K562 (cell line): Measurements from ENCODE around the gene SLC25A34. TPM values are rescaled to one million over a fixed set of nuclear protein-coding genes. Genes with fewer than 3 reads are reported as not detected.

ENCODE experiments used
- ATAC-seq: fragments of 200-7000 bp; cut with Tn5 transposase; 3 replicates; pipeline ENCODE4 v1.9.1; 2020; ENCODE audit warnings: moderate library complexity
- BruUV-seq: library from RNA; stranded (reverse); fragments of 400-500 nt; replicated peaks from 2 replicates; lab custom pipeline; 2021; lab: Mats Ljungman, UMichigan
- CTCF ChIA-PET: fragments of 300-600 bp; formaldehyde crosslinking; extraction: SDS; loops from one replicate; lab custom pipeline; 2021; ENCODE audit warnings: low intra/inter-chr PET ratio; lab: Yijun Ruan, JAX
- POLR2A ChIA-PET: fragments of 300-600, 350-650 bp; sonication (Branson Sonifier 250); formaldehyde crosslinking; extraction: SDS; loops from one replicate; lab custom pipeline; 2021; ENCODE audit warnings: antibody characterized with exemption, inconsistent platforms; lab: Yijun Ruan, JAX
- DNase-seq, 4 experiments: peaks; one replicate each; pipeline versions ENCODE4 v3.0.0 to v3.0.0-alpha.2; 2011 to 2018; ENCODE audit warnings: low spot score in 3 of 4, mixed read lengths in 3 of 4; ENCODE audit errors: extremely low read depth in 1 of 4
- FAIRE-seq: peaks from 2 replicates; lab custom pipeline; 2011; peaks lifted over from hg19 to GRCh38; lab: Jason Lieb, UNC
- H2AFZ ChIP-seq: 2 replicates; pipeline ENCODE4 v1.6.0; 2011; ENCODE audit warnings: low read depth, low read length, control low read depth, inconsistent platforms
- H3K27ac ChIP-seq: fragments of 200-600 bp; 3 replicates; pipeline ENCODE4 v1.8.0; 2011; ENCODE audit warnings: low read depth, mild to moderate bottlenecking, control low read depth, inconsistent platforms, low read length, moderate library complexity, mixed read lengths; ENCODE audit errors: extremely low read depth
- H3K27me3 ChIP-seq, 2 experiments: fragments of 300-600 bp in 1 of 2; 2 replicates in 1 of 2; 3 replicates in 1 of 2; pipeline versions ENCODE4 v1.6.0 to v1.8.0; 2011; ENCODE audit warnings: inconsistent platforms in 2 of 2, low read length in 2 of 2, mild to moderate bottlenecking in 1 of 2, mixed read lengths in 1 of 2, moderate library complexity in 1 of 2; ENCODE audit not compliant: control insufficient read depth in 2 of 2, insufficient read depth in 2 of 2
- H3K36me3 ChIP-seq: fragments of 300-600 bp; 3 replicates; pipeline ENCODE4 v1.8.0; 2011; ENCODE audit warnings: mild to moderate bottlenecking, low read length, inconsistent platforms; ENCODE audit not compliant: control insufficient read depth, insufficient read depth
- H3K4me1 ChIP-seq, 2 experiments: fragments of 200-600 bp in 1 of 2; replicated peaks in 1 of 2; 2 replicates in 1 of 2; 3 replicates in 1 of 2; pipeline versions ENCODE4 v1.5.1 to v1.8.0; 2011; ENCODE audit warnings: inconsistent platforms in 2 of 2, low read length in 2 of 2, mild to moderate bottlenecking in 1 of 2, mixed read lengths in 1 of 2, moderate library complexity in 1 of 2; ENCODE audit not compliant: control insufficient read depth in 2 of 2, insufficient read depth in 2 of 2
- H3K4me2 ChIP-seq: 2 replicates; pipeline ENCODE4 v1.6.1; 2011; ENCODE audit warnings: low read length, control low read depth, inconsistent platforms, mixed read lengths; ENCODE audit not compliant: insufficient read depth
- H3K4me3 ChIP-seq: fragments of 200-600 bp; sonication (generic), shearing (Covaris generic); 2 replicates; pipeline ENCODE4 v1.5.1; 2016; ENCODE audit warnings: control low read depth, inconsistent platforms
- H3K79me2 ChIP-seq: fragments of 200-600 bp; 3 replicates; pipeline ENCODE4 v1.8.0; 2011; ENCODE audit warnings: low read length, inconsistent platforms; ENCODE audit not compliant: control insufficient read depth, insufficient read depth
- H3K9ac ChIP-seq, 2 experiments: 2 replicates each; pipeline versions ENCODE4 v1.6.0 to v1.6.1; 2011; ENCODE audit warnings: low read depth in 2 of 2, low read length in 2 of 2, control low read depth in 1 of 2, inconsistent platforms in 1 of 2, mild to moderate bottlenecking in 1 of 2, mixed read lengths in 1 of 2; ENCODE audit not compliant: insufficient read depth in 1 of 2
- H3K9me1 ChIP-seq: one replicate; pipeline ENCODE4 v1.6.0; 2011; ENCODE audit warnings: inconsistent platforms, mild to moderate bottlenecking, low read length, moderate library complexity; ENCODE audit not compliant: control insufficient read depth, insufficient read depth
- H3K9me3 ChIP-seq: replicated peaks from 2 replicates; pipeline ENCODE4 v1.5.1; 2011; ENCODE audit warnings: low read depth, low read length, inconsistent platforms; ENCODE audit not compliant: control insufficient read depth, insufficient read depth
- H4K20me1 ChIP-seq: replicated peaks from 2 replicates; pipeline ENCODE4 v1.6.1; 2011; ENCODE audit warnings: low read length, inconsistent platforms, mixed read lengths; ENCODE audit not compliant: control insufficient read depth, insufficient read depth
- HMBOX1 ChIP-seq: sonication (generic); IDR thresholded peaks from 2 replicates; pipeline ENCODE4 v1.6.1; 2016
- ZNF431 ChIP-seq: sonication (generic); formaldehyde crosslinking; IDR thresholded peaks from 2 replicates; pipeline ENCODE4 v1.8.0; 2022; ENCODE audit warnings: mild to moderate bottlenecking, missing genetic modification reagents
- WGBS: fragments of 100-300 bp; shearing (Covaris generic); methylation state at CpG from one replicate; pipeline ENCODE4 v1.1.6; 2016; ENCODE audit warnings: low coverage, mixed read lengths; ENCODE audit not compliant: insufficient coverage; ENCODE audit errors: missing lambda C conversion rate; 5-methylcytosine and 5-hydroxymethylcytosine counted together
- in situ Hi-C: fragments of 300-500 bp; cut with MboI; formaldehyde crosslinking; loops from 4 replicates; pipeline ENCODE4 v1.15.0; 2018; ENCODE audit warnings: inconsistent platforms, mixed read lengths
- intact Hi-C: fragments of 100-400 bp; cut with micrococcal nuclease; formaldehyde crosslinking; loops from 2 replicates; pipeline ENCODE4 v1.14.2; 2022
- polyA plus RNA-seq, 8 experiments: library from polyadenylated mRNA; depleted of rRNA in 4 of 8; stranded (reverse) in 5 of 8; unstranded in 3 of 8; fragments of >200 nt; fragmentation: Nextera tagmentation in 2 of 8; fragmentation: Illumina TruSeq in 1 of 8; extraction: Ambion mirVana in 2 of 8; extraction: Trizol in 1 of 8; gene quantifications; 2 replicates each; pipeline versions ENCODE4 v1.2.1 to v1.2.3, GENCODE V29; 2011 to 2014; ENCODE audit warnings: inconsistent platforms in 1 of 8, missing spikeins in 1 of 8
- total RNA-seq, 7 experiments: library from RNA; depleted of rRNA in 6 of 7; stranded (reverse); fragments of >200 nt in 6 of 7; fragmentation: Illumina TruSeq in 2 of 7; extraction: Trizol in 2 of 7; gene quantifications; 2 replicates each; pipeline versions ENCODE4 v1.2.1 to v1.2.3, GENCODE V29; 2011 to 2021; ENCODE audit warnings: low replicate concordance in 1 of 7
- TF ChIP-seq, protein P1 (sequence below), 2 experiments: fragments of 450-650 bp; formaldehyde crosslinking in 1 of 2; IDR thresholded peaks; 2 replicates each; pipeline versions ENCODE4 v1.4.0 to v1.6.1; 2014 to 2020; ENCODE audit warnings: mild to moderate bottlenecking in 2 of 2, borderline replicate concordance in 1 of 2, low read depth in 1 of 2

Gene SLC25A34
- total and polyA plus RNA-seq, 9 of the 15 experiments (the other 6 are each of a cell fraction or from before 2014, with no cell fraction given) = 0.01 to 0.57 (median 0.16) TPM

- ATAC-seq = no peak
- no TSS peak for BruUV-seq
These were observed 29.3 kb upstream of the SLC25A34 start for GRCh38 chr1:15706751-15707150.

More at GRCh38 chr1:15706751-15707150, 29.3 kb upstream of the SLC25A34 start:
- FAIRE-seq = no peak
- Histone ChIP-seq H3K4me1 (peaks cover 0 to 11% of the 10 kb centered on the region in 2 experiments; a peak in 2 of 5 replicates), H3K9me3 (no peaks in the 10 kb centered on the region), H3K9ac (no peak overlapping the region), H2AFZ (no peak overlapping the region), H3K27ac (no peak overlapping the region), H3K4me2 (no peak overlapping the region), H4K20me1 (peaks cover 4% of the 10 kb centered on the region), H3K27me3 (no peaks in the 10 kb centered on the region), H3K4me3 (no peak overlapping the region), H3K36me3 (peaks cover 24% of the 10 kb centered on the region; the same call in 2 of the 3 replicates), H3K79me2 (peaks cover 54% of the 10 kb centered on the region), H3K9me1 (no peaks in the 10 kb centered on the region)
- ChIA-PET POLR2A (interaction anchor here (0.6 to 1.2 kb wide), 3 partner anchors 13 to 56 kb away, joined by 3 to 4 read pairs (median 4); no protein-coding TSS in a partner anchor), CTCF (no interaction called here)
- in situ Hi-C loops = no loop called here
- TF ChIP-seq ZNF431 (CRISPR knock-in tag) (no peak), HMBOX1 (no peak)
- TF ChIP-seq, protein P1, sequence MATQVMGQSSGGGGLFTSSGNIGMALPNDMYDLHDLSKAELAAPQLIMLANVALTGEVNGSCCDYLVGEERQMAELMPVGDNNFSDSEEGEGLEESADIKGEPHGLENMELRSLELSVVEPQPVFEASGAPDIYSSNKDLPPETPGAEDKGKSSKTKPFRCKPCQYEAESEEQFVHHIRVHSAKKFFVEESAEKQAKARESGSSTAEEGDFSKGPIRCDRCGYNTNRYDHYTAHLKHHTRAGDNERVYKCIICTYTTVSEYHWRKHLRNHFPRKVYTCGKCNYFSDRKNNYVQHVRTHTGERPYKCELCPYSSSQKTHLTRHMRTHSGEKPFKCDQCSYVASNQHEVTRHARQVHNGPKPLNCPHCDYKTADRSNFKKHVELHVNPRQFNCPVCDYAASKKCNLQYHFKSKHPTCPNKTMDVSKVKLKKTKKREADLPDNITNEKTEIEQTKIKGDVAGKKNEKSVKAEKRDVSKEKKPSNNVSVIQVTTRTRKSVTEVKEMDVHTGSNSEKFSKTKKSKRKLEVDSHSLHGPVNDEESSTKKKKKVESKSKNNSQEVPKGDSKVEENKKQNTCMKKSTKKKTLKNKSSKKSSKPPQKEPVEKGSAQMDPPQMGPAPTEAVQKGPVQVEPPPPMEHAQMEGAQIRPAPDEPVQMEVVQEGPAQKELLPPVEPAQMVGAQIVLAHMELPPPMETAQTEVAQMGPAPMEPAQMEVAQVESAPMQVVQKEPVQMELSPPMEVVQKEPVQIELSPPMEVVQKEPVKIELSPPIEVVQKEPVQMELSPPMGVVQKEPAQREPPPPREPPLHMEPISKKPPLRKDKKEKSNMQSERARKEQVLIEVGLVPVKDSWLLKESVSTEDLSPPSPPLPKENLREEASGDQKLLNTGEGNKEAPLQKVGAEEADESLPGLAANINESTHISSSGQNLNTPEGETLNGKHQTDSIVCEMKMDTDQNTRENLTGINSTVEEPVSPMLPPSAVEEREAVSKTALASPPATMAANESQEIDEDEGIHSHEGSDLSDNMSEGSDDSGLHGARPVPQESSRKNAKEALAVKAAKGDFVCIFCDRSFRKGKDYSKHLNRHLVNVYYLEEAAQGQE (IDR thresholded peaks at IDR 0.05; ENCODE audit: borderline replicate concordance) = no peak
- TF ChIP-seq, protein P1 (CRISPR knock-in tag; IDR thresholded peaks at IDR 0.05; ENCODE audit: low read depth) = no peak
- intact Hi-C loops = no loop called here
- 85% methylated on average over 7 of the region's 7 CpGs for WGBS
- DNase-seq = no peak
